ENCODE results near the gene EPOP. TPM values are rescaled to one million over a fixed set of nuclear protein-coding genes. Genes with fewer than 3 reads are reported as not detected.

EPOP gene
- total and polyA plus RNA-seq, 2 of the 13 experiments (the other 11 are each of a cell fraction or from before 2014, with no cell fraction given): 14.7 to 37.8 TPM

GRCh38 chr17:38691154-38691553, 16.4 kb upstream of the EPOP start (continued):
- TF ChIP-seq PTBP1 (IDR thresholded peaks at IDR 0.05; ENCODE audit: low read depth, low read length, poor library complexity, severe bottlenecking): no peak
- TF ChIP-seq NFATC3 (CRISPR knock-in tag; IDR thresholded peaks at IDR 0.05): no peak
- TF ChIP-seq ELK4 (CRISPR knock-in tag; IDR thresholded peaks at IDR 0.05; ENCODE audit: borderline replicate concordance): no peak
- TF ChIP-seq ZNF451 (CRISPR knock-in tag; IDR thresholded peaks at IDR 0.05): no peak
- TF ChIP-seq RFXAP (CRISPR knock-in tag; IDR thresholded peaks at IDR 0.05; ENCODE audit: borderline replicate concordance): no peak; the same call in 1 of the 2 replicates
- TF ChIP-seq ZNF468 (CRISPR knock-in tag; IDR thresholded peaks at IDR 0.05): no peak
- peak; percentile 46; the same call in 1 of the 2 replicates for TF ChIP-seq ZGPAT (CRISPR knock-in tag; IDR thresholded peaks at IDR 0.05)
- no peak for TF ChIP-seq CREBL2 (CRISPR knock-in tag; IDR thresholded peaks at IDR 0.05; ENCODE audit: borderline replicate concordance)
- TF ChIP-seq ZNF670 (CRISPR knock-in tag; IDR thresholded peaks at IDR 0.05; ENCODE audit: borderline replicate concordance): no peak
- no peak for TF ChIP-seq HOXA9 (CRISPR knock-in tag; IDR thresholded peaks at IDR 0.05; ENCODE audit: borderline replicate concordance)
- no peak for TF ChIP-seq LCORL (IDR thresholded peaks at IDR 0.05)
- no peak for TF ChIP-seq LCORL (CRISPR knock-in tag; IDR thresholded peaks at IDR 0.05)
- TF ChIP-seq LRRFIP1 (CRISPR knock-in tag; conservative IDR thresholded peaks at IDR 0.05): no peak
- no peak for TF ChIP-seq ZNF773 (CRISPR knock-in tag; IDR thresholded peaks at IDR 0.05; ENCODE audit: borderline replicate concordance)
- TF ChIP-seq MAZ (IDR thresholded peaks at IDR 0.05; ENCODE audit: borderline replicate concordance, low read depth, low read length): no peak
- peak; percentile 41; the same call in 1 of the 2 replicates for TF ChIP-seq MAZ (CRISPR knock-in tag; IDR thresholded peaks at IDR 0.05; ENCODE audit: low read depth)
- TF ChIP-seq SRF (IDR thresholded peaks at IDR 0.05; ENCODE audit: low read depth, low read length): no peak
- TF ChIP-seq SMAD3 (CRISPR knock-in tag; IDR thresholded peaks at IDR 0.05): 0 out of 2 replicates have a peak, but pooled peaks have one; percentile 56
- TF ChIP-seq SNAPC2 (CRISPR knock-in tag; IDR thresholded peaks at IDR 0.05): no peak
- no peak for TF ChIP-seq ZBED4 (CRISPR knock-in tag; IDR thresholded peaks at IDR 0.05; ENCODE audit: borderline replicate concordance)
